ENCODE results near the gene BCL11A. TPM values are rescaled to one million over a fixed set of nuclear protein-coding genes. Genes with fewer than 3 reads are reported as not detected.

BCL11A gene
- total and polyA plus RNA-seq, 2 donors from 2014 or later, result 1.4 to 8.7 TPM

GRCh38 chr2:60498816-60499429 lies 54.5 kb downstream of the BCL11A start:
- intact Hi-C loops (cut with DNase I), result no loop called here
- no peaks in the 10 kb centered on the region for H3K36me3 ChIP-seq (ENCODE audit: control insufficient read depth in 2 of 3, insufficient read depth in 3 of 3, low read length in 3 of 3)
- H3K4me1 ChIP-seq (ENCODE audit: control insufficient read depth in 2 of 3, insufficient read depth in 2 of 3, low read depth in 1 of 3, low read length in 3 of 3), result no peaks in the 10 kb centered on the region
- FAIRE-seq (no peak), DNase-seq (no peak)
- H3K27ac ChIP-seq (ENCODE audit: low read depth in 2 of 2, low read length in 2 of 2), result no peak overlapping the region
- no peak for TF ChIP-seq CTCF (IDR thresholded peaks at IDR 0.05; ENCODE audit: borderline replicate concordance, extremely low read depth, insufficient read depth)
- H3K27me3 ChIP-seq (ENCODE audit: control insufficient read depth, insufficient read depth, low read length), result no peaks in the 10 kb centered on the region
- no peaks in the 10 kb centered on the region for H3K9me3 ChIP-seq (ENCODE audit: control insufficient read depth in 2 of 3, insufficient read depth in 1 of 3, low read length in 3 of 3)
- H3K4me3 ChIP-seq (ENCODE audit: low read length in 3 of 3), result no peak overlapping the region
- H3K9ac ChIP-seq (ENCODE audit: low read length in 3 of 3), result no peak overlapping the region

- Histone ChIP-seq H3K27me3 (ENCODE audit: control insufficient read depth, insufficient read depth, low read length) (no peaks in the 10 kb centered on the region), H3K4me3 (ENCODE audit: low read length in 3 of 3) (no peak overlapping the region), H3K4me1 (ENCODE audit: control insufficient read depth in 2 of 3, insufficient read depth in 2 of 3, low read depth in 1 of 3, low read length in 3 of 3) (no peaks in the 10 kb centered on the region), H3K9ac (ENCODE audit: low read length in 3 of 3) (no peak overlapping the region), H3K9me3 (ENCODE audit: control insufficient read depth in 2 of 3, insufficient read depth in 1 of 3, low read length in 3 of 3) (no peaks in the 10 kb centered on the region), H3K36me3 (ENCODE audit: control insufficient read depth in 2 of 3, insufficient read depth in 3 of 3, low read length in 3 of 3) (no peaks in the 10 kb centered on the region), H3K27ac (ENCODE audit: low read depth in 2 of 2, low read length in 2 of 2) (no peak overlapping the region)
- intact Hi-C loops (cut with DNase I), result no loop called here
- FAIRE-seq, result no peak
- TF ChIP-seq CTCF (IDR thresholded peaks at IDR 0.05; ENCODE audit: borderline replicate concordance, extremely low read depth, insufficient read depth), result no peak
- no peak for DNase-seq
Observed at GRCh38 chr2:60498127-60498815, 55.2 kb downstream of the BCL11A start.

- no peak overlapping the region for H3K27ac ChIP-seq (ENCODE audit: low read depth in 2 of 2, low read length in 2 of 2)
- no peak overlapping the region for H3K4me3 ChIP-seq (ENCODE audit: low read length in 3 of 3)
- DNase-seq (no peak), FAIRE-seq (no peak)
- TF ChIP-seq CTCF (IDR thresholded peaks at IDR 0.05; ENCODE audit: borderline replicate concordance, extremely low read depth, insufficient read depth), result no peak
- no peaks in the 10 kb centered on the region for H3K27me3 ChIP-seq (ENCODE audit: control insufficient read depth, insufficient read depth, low read length)
- no peak overlapping the region for H3K9ac ChIP-seq (ENCODE audit: low read length in 3 of 3)
- H3K9me3 ChIP-seq (ENCODE audit: control insufficient read depth in 2 of 3, insufficient read depth in 1 of 3, low read length in 3 of 3), result no peaks in the 10 kb centered on the region
- no peaks in the 10 kb centered on the region for H3K36me3 ChIP-seq (ENCODE audit: control insufficient read depth in 2 of 3, insufficient read depth in 3 of 3, low read length in 3 of 3)
- intact Hi-C loops (cut with DNase I), result no loop called here
- H3K4me1 ChIP-seq (ENCODE audit: control insufficient read depth in 2 of 3, insufficient read depth in 2 of 3, low read depth in 1 of 3, low read length in 3 of 3), result no peaks in the 10 kb centered on the region
Observed at GRCh38 chr2:60497500-60497899, 56.0 kb downstream of the BCL11A start.

All from kidney (tissue), 14 donors.